ENCODE results near the gene MYO18B.

DNA sequence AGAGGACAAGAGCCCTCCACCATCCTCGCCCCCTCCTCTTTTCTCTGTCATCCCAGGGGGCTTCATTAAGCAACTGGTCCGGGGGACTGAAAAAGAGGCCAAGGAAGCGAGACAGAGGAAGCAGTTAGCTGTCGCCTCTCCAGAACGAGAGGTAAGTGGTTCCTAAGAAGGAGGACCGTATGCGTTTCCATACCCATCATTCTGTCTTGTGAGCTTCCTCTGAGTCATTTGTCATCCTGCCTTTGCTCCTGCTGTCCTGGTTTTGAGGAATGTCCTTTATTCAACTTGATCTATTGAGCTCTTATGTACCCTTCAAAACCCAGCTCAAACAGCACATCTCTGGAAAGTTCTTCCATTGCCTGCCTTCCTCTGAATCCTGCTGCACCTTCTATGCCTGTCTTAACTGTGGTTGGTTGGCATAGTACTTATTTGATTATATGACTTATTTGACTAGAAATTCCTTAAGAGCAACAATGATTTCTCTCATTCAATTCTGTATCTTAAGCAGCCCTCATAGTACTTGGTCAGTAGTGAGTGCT lies 21.3 kb downstream of the MYO18B start:
- TF ChIP-seq, protein P1, sequence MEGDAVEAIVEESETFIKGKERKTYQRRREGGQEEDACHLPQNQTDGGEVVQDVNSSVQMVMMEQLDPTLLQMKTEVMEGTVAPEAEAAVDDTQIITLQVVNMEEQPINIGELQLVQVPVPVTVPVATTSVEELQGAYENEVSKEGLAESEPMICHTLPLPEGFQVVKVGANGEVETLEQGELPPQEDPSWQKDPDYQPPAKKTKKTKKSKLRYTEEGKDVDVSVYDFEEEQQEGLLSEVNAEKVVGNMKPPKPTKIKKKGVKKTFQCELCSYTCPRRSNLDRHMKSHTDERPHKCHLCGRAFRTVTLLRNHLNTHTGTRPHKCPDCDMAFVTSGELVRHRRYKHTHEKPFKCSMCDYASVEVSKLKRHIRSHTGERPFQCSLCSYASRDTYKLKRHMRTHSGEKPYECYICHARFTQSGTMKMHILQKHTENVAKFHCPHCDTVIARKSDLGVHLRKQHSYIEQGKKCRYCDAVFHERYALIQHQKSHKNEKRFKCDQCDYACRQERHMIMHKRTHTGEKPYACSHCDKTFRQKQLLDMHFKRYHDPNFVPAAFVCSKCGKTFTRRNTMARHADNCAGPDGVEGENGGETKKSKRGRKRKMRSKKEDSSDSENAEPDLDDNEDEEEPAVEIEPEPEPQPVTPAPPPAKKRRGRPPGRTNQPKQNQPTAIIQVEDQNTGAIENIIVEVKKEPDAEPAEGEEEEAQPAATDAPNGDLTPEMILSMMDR (IDR thresholded peaks at IDR 0.05), result no peak
- no peak for TF ChIP-seq POLR2A (IDR thresholded peaks at IDR 0.05)

All from vagina (tissue), 2 donors.